ENCODE results near the gene TYROBP.
"Not testable (repeated sequence)": the region's sequence is repeated elsewhere in the genome, so short reads cannot be mapped to it uniquely, and the experiment has no call there.

TYROBP gene

DNA sequence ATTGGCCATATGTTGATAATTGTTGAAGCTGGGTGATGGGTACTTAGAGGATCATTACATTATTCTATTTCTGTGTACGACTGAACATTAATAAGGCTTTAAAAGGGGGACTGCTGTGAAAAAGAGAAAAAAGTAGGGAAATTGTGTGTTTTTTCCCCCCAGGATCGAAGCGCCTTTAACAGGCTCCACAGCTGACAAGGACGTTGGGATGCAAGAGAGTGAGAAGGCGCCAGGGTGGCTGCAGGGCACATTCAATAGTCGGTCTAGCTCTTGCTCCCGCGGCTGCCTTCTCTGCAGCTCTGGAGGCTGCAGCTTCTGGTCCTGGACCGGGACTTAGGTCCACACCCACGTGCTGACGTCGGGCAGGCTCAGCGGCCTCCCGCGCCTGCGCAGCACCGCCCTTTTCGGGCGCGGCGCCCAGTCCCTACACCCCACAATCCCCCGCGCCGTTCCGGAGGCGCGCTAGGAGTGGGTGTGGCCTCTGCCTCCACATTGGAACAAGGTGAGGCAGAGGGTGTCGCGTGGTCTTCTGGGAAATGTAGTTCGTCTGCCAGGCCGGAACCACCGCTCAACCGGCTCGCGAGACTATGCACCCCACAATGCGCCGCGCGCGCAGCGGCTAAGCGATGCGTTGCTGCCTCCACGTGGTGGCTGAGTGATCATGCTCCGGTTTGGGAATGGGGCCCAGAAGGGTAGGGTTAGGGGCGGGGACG lies 23.2 kb upstream of the TYROBP start:
- peak; percentile 99 for DNase-seq

DNA sequence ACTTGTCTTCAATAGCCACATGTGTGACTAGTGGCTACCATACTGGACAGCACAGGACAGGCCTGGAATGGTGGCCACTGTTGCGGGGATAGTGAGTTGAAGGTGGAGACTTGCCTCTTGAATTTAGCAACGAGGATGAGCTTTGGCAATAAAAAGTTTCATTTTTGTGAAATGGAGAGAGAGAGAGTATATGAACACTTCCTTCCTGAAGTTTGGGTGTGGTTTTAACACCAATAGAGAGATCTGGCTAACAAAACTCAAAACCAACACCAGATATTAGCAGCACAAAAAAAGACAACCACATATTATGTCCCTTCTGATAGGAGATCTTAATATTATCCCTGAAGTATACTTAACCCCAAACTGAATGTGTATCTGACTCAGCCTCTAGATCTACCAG lies 21.8 kb upstream of the TYROBP start:
- DNase-seq: no peak

DNA sequence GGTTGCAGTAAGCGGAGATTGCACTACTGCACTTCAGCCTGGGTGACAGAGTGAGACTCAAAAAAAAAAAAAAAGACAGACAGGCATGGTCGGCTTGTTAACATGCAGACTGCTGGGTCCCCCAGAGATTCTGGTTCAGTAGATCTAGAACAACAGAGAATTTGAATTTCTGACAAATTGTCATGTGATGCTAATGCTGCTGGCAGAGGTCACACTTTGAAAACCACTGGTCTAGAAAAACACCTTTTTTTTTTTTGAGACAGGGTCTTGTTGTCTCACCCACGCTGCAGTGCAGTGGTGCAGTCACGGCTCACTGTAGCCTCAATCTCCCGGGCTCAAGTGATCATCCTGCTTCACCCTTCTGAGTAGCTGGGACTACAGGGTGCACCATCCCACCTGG lies 20.4 kb upstream of the TYROBP start:
- no peak for DNase-seq

DNA sequence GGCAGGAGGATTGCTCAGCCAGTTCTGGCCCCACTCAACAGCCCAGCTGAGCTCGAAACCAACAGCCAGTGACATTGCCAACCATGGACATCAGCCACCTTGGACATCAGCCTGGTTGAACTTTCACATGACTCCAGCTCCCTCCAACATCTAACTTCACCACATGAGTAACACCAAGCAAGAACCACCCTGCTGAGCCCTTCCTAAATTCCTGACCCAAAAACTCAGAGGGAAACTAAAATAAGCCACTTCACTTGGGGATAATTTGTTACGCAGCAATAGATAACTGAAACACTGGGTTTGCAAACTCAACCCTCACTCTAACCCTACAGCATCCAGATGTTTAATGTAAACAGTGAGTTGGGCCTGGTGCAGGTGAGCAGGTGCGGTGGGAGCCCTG lies 17.4 kb upstream of the TYROBP start:
- no peak for DNase-seq

DNA sequence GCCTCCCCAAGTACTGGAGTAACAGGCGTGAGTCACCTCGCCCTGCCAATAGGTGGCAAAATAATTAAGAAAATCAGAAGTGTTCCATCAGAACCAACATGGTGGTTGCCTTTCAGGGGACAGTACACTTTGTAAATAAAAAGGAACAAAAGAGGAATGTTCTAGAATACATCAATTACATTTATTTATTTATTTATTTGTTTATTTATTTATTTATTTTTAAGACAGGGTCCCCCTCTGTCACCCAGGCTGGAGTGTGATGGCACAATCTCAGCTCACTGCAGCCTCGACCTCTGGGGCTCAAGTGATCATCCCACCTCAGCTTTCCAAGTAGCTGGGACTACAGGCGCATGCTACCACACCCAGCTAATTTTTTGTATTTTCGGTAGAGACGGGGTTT lies 12.9 kb upstream of the TYROBP start:
- no peak for DNase-seq

DNA sequence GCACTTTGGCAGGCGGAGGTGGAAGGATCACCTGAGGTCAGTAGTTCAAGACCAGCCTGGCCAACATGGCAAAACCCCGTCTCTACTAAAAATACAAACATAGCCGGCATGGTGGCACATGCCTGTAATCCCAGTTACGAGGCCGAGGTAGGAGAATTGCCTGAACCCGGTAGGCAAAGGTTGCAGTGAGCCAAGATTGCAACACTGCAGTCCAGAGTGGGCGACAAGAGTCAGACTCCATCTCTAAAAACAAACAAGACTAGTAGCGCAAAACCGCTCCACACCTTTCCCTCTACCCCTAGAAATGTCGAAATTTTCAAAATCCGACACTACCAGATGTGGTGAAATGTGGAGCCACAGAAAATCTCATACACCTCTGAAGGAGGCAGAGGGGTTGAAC lies 11.2 kb upstream of the TYROBP start:
- DNase-seq: no peak

DNA sequence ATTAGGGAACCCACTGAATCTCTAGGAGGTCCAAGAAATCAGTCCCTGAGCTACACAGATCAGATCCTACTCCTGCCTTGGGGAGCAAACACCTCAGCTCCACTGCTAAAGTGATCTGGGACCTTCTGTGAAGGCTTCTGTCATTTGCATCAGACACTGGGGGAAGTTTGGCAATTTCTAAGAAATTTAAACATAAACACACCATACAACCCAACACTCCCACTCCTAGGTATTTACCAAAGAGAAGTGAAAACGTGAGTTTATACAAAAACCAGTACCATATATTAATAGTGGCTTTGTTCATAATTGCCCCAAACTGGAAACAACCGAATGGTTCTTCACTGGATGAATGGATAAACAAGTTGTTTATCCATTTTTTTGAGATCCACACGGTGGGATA lies 7.3 kb upstream of the TYROBP start:
- no peak for DNase-seq

DNA sequence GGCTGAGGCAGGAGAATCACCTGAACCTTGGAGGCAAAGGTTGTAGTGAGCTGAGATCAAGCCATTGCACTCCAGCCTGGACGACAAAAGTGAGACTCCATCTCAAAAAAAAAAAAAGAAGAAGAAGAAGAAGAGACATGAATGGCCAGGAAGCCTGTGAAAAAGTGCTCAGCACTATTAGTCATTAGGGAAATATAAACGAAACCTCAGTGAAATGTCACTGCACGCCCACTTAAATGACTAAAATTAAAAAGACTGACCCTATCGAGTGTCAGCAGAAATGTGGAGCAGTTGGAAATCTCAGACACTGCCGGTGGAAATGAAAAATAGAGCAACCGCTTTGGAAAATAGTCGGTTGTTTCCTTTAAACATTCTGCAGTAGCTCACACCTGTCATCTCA lies 5.5 kb upstream of the TYROBP start:
- no peak for DNase-seq

DNA sequence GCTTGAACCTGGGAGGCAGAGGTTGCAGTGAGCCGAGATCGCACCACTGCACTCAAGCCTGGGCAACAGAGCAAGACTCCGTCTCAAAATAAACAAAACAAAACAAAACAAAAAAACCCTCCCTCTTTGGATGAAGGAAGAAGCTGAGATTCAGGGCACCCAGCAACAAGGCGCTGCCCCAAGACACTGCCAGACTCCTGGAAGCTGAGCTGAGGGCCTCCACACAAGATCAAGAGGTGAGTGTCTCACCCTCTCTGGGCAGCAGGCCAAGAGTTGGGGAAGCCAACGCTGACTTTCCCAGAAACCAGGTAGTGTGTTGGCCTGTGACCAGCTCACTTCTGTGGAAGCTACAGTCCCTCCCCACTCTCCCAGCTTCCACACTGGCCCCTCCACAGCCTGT lies 3.7 kb upstream of the TYROBP start:
- no peak for DNase-seq

DNA sequence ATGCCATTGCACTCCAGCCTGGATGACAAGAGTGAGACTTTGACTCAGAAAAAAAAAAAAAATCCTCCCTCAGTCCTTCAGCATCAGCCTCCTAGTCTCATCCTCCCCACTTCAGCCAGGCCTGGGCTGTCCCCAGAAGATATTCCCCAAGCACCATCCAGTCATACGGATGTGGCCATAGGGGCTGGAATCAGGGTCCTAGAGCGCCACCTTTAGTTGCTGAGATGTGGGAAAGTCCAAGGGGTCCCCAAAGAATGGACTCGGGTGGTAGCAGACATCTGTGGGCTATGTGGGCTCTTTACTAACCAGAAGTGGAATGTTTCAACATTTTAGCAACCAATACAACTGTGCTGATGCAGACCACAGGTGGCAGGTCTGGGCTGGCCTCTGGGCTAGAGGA lies 3.1 kb upstream of the TYROBP start:
- no peak for DNase-seq

DNA sequence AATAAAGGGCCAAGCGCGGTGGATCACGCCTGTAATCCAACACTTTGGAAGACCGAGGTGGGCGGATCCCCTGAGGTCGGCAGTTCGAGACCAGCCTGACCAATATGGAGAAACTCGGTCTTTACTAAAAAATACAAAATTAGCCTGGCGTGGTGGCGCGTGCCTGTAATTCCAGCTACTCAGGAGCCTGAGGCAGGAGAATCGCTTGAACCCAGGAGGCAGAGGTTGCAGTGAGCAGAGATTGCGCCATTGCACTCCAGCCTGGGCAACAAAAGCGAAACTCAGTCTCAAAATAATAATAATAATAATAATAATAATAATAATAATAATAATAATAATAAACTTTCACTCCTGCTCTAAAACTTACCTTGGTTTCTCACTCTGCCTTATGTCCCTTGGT lies 2.3 kb upstream of the TYROBP start:
- not testable (repeated sequence) for DNase-seq

DNA sequence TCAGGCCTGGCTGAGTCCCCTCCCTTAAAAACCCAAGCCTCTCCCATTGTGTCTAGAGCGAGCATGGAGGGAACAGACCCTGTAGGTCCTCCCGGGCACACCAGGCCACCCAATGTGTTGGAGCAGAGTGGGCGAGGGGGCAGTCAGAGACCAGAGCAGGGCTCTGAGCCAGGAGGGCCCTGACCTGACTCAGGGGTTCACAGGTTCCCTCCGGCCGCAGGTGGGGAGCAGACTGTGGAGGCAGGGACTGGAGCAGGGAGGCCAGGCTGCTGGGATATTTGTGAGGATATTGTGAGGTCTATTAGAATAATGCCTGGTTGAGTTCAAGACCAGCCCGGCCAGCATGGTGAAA lies 1.6 kb upstream of the TYROBP start:
- DNase-seq: no peak

DNA sequence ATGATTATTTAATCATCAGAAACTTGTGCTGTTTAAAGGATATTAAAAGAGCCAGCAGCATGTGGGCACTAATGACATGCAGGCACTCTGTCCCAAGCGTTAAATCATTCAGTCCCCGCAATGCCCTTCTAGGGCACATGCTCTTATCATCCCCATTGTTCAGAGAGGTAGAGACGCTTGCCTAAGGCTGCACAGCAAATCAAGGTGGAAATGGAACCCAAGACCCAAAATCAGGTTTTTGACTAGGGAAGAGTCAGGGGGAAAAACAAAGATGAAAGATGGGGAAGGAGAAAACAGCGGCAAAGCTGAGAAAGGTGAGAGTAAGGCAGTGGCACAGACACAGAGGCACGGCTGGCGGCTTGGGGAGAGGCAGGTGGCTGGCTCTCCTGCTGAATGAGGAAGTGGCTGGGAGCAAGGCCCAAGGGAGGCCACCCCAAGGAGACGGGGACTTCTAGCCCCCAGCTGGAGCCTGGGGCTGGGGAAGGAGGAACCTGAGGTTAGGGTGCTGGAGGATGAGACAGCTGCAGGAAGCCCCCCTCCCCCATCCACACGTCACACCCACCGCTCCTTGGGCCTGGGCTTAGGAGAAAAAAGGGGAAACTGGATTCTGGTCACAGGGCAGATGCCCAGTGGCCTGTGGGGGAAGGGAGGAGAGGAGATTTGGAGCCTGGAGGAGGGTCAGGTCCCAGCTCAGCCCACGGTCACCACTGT lies 1.0 kb upstream of the TYROBP start:
- peak; percentile 50 for DNase-seq

DNA sequence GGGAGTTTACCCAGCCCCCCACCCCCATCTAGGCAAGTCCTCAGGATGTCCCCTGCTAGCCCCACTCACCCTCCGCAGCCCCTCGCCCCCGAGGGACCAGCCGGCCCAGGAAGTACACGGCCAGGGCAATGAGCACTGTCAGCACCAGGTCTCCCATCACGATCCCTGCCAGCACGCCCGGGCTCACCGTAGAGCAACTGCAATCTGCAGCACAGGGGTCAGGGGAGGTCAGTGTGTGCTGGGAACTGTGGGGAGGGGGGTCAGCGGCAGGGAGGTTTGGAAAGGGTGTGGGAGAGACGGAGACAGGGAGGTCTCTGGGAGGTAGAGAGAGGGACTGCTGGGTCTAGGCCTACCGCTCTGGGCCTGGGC lies 734 bp downstream of the TYROBP start:
- DNase-seq: no peak

DNA sequence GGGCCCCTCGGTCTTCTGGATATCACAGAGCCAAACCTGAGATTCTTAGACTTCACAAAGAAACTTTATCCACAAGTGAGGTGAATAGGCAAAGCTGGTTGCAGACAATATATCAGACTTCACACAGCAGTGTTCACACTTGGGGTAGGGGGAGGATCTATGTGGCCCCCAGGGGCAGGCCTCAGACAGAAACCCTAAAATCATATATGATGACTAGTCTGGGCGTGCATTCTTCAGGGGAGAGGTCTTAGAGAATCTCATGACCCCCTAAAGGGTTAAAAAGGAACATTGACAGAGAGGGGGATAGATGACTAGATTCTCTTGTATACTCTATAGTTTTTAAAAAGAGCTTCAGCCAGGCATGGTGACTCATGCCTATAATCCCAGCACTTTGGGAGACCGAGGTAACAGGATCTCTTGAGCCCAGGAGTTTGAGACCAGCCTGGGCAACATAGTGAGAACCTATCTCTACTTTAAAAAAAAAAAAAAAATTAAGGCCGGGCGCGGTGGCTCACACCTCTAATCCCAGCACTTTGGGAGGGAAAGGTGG lies 2.8 kb downstream of the TYROBP start:
- no peak for DNase-seq

DNA sequence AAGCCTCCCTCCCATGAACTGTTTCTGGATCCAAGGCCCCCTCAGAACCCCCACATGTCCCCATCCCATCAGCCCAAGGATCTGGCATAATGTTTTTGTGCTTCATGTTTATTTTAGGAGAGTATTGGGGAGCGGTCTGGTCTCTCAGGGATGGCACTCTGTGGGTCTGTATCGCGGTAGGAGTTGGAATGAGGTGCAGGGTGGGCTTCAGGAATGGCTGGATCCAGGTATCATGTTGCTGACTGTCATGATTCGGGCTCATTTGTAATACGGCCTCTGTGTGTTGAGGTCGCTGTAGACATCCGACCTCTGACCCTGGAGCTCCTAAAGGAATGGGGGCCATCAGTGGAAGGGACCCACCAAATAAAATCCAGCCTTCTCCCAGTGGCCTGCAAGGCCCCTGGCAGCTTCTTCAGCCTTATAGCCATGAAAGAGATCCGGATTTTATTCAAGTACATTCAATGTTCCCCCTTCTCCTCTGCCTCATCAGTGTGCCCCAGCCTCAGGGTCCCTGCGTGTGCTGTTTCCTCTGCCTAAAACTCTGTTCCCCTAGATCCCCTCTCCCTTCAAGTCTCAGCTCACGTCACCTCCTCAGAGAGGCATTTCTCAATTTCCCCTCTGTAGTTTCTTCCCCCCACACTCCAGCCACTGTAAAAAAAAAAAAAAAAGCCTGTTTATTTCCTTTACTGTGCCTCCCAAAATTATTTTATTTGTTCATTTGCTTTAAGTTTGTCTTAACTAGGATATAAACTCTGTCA lies 3.6 kb downstream of the TYROBP start:
- peak; percentile 16 for DNase-seq

DNA sequence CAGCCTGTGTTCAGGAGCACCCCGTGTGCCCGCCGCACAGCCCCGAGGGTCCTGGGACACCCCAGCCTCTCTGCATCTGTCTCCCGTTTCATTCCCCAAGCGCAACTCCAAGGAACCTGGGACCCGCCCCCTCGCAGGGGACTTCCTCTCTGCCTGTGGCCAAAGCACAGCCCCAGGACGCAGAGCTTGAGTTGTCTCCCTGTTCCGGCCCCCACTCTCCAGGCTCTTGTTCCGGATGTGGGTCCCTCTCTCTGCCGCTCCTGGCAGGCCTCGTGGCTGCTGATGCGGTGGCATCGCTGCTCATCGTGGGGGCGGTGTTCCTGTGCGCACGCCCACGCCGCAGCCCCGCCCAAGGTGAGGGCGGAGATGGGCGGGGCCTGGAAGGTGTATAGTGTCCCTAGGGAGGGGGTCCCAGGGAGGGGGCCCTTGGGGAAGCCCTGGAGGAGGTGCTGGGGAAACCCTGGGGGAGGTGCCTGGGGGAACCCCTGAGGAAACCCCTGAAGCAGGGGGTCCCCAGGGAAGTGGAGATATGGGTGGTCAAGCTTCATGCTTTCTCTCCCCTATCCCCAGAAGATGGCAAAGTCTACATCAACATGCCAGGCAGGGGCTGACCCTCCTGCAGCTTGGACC lies 4.4 kb downstream of the TYROBP start:
- DNase-seq: peak; percentile 40

DNA sequence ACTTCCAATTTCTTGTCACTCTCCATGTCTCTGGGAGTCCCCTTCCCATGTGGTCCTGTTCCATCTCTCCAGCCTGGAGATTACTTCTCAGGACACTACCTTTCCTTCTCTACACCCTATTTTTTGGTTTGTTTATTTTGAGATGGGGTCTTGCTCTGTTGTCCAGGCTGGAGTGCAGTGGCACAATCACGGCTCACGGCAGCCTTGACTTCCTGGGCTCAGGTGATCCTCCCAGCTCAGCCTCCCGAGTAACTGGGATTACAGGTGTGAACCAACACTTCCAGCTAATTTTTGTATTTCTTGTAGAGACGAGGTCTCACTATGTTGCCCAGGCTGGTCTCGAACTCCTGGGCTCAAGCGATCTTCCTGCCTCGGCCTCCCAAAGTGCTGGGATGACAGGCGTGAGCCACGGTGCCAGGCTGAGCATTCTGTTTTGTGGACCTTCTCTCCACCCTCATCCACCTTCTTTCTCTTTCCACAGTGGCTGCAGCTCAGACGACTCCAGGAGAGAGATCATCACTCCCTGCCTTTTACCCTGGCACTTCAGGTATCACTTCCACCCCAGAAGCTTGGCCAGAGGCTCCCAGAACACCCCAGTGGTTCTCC lies 5.1 kb downstream of the TYROBP start:
- no peak for DNase-seq

DNA sequence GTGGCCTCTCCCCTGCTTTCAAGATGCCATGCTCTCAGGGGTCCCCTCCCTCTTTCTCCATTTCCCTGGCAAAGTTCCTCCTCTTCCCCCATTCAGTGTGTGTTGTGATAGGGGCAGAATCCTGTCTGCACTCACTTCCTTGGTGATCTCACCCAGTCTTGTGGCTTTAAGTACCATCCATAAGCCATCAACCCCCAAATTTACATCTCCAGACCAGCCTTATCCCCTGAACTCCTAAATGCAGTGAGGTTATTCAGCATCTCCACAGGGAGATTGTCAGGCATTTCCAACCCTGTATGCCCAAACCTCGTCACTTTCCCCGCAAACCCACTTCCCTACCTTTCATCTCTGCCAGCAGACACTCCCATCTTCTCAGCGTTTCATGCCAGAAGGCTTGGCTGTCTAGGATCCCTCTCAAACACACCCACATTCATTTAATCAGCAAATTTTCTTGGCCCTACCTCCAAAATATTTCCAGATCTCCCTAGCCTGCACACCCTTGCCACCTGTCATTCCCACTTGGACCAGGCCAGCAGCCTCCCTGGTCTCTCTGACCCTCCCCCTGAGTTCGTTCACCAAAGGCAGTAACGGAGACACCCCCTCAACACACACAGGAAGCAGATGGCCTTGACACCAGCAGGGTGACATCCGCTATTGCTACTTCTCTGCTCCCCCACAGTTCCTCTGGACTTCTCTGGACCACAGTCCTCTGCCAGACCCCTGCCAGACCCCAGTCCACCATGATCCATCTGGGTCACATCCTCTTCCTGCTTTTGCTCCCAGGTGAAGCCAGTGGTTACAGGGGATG lies 6.0 kb downstream of the TYROBP start, which contains the start of gene HCST:
Gene HCST (plus strand): TSS at position 676 of the 808 bp plus-strand sequence. CDS start 65 bp downstream, at position 741.
- no peak for DNase-seq

DNA sequence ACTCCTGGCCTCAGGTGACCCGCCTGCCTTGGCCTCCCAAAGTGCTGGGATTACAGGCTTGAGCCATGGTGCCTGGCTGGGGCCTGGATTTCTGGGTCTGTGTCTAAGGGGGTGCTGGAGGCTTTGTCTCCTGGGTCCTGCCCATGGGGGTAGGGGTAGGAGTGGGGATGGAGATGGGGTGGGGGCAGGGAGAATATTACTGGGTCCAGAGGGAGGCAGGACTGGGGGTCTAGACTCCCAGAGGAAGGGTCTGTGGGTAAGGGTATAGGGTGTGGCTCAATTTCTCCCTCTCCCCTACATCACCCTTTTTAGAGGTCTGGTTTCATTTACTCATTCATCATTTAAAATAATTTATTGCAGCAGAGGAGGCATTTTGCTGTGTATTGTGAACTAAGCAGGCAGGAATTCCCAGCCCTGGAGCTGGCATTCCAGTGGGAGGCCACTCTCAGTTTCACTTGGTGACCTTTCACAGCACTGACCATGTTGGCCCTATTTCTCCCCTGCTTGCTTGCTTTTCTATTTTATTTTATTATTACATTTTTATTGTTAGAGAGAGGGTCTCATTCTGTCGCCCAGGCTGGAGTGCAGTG lies 6.9 kb downstream of the TYROBP start:
- no peak for DNase-seq

DNA sequence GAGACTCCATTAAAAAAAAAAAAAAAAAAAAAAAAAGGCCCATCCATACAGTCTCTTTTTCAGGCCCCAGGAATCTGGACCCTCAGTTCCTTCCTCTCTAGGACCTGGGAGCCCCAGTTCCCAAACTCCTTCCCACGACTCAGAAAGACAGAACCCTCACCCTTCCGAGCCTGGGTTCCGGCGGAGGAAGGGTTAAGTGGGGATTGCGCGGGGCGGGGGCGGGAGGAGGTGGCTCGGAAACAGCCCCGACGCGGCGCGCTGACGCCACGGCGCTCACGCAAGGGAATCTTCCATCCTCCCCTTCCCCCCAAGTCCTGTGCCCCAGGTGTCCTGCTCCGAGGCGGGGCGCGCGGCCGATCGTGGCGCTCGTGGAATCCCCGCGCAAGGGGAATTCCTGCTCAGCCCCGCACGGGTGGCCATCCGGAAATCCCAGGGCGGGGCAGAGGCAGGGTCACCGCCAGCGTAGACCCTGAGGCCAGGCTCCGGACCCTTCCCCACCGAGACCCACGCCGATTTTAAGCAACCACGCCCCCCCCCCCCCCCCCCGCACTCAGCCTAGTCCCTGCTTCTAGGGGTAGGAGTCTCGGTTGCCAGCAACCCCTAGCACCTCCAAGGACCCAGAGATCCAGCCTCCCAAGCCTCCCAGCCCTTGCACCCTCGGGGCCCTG lies 8.4 kb downstream of the TYROBP start:
- DNase-seq: peak; percentile 63

All from midbrain (tissue), 1 donor.